GM21528 (cell line): ENCODE results near the gene NR1H4.
"Not testable (repeated sequence)": the region's sequence is repeated elsewhere in the genome, so short reads cannot be mapped to it uniquely, and the experiment has no call there.

ENCODE experiments used
- ATAC-seq: cut with Tn5 transposase; IDR thresholded peaks from one replicate; pipeline ENCODE4 v1.9.1; 2021; ENCODE audit warnings: mild to moderate bottlenecking, moderate library complexity; ENCODE audit not compliant: unreplicated experiment, low FRiP score

Gene NR1H4

DNA sequence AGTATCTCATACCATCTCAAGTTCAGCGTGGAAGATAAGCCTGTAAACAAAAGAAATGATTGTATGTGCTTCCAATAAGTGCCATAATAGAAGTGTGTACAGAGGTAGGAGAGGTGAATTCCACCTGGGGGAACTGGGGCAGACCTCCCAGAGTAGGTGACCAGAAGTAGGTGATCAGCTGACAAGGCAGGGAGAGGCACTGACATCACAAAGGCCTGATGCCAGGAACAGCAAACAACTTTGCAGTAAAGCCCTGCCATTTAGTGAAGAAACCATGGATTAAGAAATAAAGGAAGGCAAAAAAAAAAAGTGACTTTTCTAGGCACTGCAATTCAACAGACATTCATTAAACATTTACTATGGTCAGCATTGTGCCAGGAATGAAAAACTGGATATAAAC, 31.1 kb downstream of the NR1H4 start:
- no peak for ATAC-seq

- no peak for ATAC-seq
Observed at GRCh38 chr12:100508751-100509150, 35.1 kb downstream of the NR1H4 start.

DNA sequence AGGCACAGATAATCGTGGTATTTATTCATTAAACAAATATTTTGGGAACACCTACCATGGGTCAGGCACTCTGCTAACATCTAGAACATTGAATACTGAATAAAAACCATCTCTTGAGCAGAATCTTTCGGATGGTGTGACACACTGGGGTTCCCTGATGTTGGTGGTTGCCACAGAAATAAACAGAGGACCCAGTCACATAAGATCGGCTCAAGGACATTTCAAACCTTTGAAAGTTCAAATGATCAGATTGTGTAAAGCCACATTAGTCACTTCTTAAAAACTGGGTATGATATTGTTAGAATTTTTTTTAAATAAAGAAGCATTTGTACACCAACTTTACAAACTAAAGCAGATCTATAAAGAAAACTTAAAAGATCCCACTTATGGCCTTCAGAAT, 39.0 kb downstream of the NR1H4 start:
- ATAC-seq = no peak

- no peak for ATAC-seq
Observed at GRCh38 chr12:100515968-100516367, 42.3 kb downstream of the NR1H4 start.

- no peak for ATAC-seq
Observed at GRCh38 chr12:100518376-100518775, 44.7 kb downstream of the NR1H4 start.

DNA sequence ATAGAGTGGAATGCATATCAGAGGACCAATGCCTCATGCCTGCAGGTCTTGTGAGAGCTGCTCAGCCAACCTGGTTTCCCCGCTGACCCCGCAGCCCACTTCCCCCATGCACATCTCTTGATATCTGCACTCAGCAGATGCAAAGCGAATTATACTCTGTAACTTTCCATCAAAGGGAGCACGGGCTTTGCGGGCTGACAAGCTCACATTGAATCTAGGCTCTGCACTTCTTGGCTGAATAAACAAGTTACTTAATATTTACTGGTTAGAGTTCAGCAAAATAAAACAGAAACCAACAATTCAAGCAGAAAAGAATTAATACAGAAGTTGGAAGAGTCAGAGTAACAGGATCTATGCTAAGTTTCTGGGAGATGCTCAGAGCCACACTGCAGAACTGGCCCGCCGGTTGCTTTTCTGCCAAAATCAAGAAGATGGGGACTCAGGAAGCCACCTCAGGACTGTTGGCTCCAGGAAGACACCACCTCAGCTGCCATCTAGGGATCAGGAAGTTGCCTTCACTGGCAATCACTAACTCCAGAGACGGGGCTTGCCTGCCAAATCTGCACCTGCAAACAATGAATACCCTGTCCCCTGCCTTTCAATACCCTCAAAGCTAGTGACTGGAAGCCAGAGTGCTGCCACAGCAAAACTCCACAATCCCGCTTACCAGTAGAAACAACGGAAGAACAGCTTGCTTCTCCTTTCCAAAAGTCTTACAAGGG, 46.5 kb downstream of the NR1H4 start:
- no peak for ATAC-seq

DNA sequence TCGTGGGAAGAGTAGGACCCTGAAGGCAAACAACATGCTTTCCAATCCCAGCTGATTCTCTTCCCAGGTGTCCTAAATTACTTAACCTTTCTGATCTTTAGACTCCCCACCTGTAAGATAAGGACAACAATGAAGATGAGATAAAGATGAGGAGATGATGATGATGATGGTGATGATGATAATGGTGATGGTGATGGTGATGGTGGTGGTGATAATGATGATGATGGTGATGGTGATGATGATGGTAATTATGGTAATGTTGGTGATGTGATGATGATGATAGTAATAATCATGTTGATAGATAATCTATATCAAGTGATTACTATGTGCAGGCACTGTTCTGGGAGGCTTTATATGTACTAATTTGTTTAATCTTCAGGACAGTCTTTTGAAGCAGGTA, 48.3 kb downstream of the NR1H4 start:
- no peak for ATAC-seq

DNA sequence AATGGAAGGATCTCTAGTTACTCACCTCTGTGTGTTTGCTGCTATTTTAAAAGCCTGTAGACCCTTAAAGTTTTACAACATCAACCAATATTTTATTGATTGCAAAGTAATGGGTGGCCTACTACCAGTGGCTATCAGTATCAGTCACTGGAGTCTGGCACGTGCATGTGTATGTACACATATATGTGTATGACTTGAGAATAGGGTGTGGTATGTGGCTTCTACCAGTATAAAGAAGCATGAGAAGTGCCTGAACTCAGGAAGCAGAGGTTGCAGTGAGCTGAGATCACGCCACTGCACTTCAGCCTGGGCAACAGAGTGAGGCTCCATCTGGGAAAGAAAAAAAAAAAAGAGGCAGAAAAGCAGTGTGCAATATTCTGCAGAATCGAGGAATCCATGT, 54.4 kb downstream of the NR1H4 start:
- ATAC-seq = no peak

GRCh38 chr12:100528471-100529127, 54.9 kb downstream of the NR1H4 start:
- no peak for ATAC-seq

DNA sequence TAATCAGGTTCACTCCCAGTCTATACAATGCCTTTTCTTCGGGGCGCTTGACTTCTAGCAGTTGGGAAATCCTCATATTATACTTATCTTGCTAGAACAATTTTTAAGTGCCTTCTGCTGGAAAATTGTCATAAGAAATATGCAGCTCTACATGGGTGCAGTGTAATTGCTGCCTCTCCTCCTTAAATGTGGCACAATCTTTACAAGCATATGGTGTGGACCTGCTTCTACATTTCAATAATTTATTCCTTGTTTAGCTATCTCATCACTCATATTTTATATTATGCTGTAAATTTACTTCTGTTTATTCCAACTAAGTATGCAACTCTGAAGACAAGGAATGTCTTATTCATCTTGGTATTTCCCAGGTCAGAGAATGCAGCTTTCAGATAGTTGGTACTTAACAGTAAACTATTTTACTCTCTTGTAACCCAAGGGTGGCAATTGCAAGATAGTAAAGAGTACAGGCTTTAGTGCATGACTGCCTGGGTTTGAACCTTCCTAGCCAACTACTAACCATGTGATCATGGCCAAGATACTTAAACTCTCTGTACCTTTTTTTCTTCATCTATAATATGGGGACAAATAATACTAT, 56.2 kb downstream of the NR1H4 start:
- no peak for ATAC-seq

GRCh38 chr12:100533376-100533775, 59.7 kb downstream of the NR1H4 start:
- ATAC-seq = no peak

DNA sequence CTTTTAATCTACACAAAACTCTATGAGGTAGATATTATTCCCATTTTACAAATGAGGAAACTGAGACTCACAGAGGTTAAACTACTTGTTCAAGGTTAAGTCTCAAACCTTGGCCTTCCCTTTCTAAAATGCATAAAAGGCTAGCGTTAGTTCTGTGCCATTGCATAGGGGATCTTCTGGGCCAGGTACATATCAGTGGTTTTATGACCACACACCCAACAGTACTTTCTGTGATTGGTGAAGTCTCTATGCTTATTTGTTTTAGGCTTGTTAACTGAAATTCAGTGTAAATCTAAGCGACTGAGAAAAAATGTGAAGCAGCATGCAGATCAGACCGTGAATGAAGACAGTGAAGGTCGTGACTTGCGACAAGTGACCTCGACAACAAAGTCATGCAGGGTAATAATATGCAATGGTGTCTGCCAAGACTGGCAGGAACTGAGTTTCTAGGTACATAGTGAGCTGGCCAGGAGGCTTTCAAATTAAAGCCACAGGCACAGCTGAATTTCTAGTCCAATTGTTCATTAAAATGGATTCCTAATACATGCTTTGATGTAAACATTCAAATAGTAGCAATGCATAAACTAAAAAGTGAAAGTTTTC, 61.1 kb downstream of the NR1H4 start:
- ATAC-seq = no peak

- ATAC-seq = no peak
Observed at GRCh38 chr12:100539202-100539601, 65.5 kb downstream of the NR1H4 start.

DNA sequence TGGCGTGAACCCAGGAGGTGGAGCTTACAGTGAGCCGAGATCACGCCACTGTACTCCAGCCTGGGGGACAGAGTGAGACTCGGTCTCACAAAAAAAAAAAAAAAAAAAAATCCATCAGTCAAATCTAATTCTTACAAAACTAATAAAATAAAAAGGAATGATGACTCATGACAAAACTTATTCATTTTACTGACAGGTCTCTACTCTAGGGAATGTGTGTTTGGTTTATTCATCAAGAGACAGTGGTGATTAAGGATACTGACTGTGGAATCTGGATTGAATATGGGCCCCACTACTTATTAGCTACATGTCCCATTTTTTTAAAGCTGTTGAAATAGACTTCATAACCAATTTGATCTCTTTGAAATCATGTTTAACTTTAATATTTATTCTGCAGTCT, 70.5 kb downstream of the NR1H4 start:
- ATAC-seq = no peak

- no peak for ATAC-seq
Observed at GRCh38 chr12:100545092-100545491, 71.4 kb downstream of the NR1H4 start.

GRCh38 chr12:100553936-100554335, 80.3 kb downstream of the NR1H4 start:
- ATAC-seq = no peak

GRCh38 chr12:100554608-100555077, 81.0 kb downstream of the NR1H4 start:
- no peak for ATAC-seq

- ATAC-seq = no peak
Observed at GRCh38 chr12:100555722-100556121, 82.1 kb downstream of the NR1H4 start.

DNA sequence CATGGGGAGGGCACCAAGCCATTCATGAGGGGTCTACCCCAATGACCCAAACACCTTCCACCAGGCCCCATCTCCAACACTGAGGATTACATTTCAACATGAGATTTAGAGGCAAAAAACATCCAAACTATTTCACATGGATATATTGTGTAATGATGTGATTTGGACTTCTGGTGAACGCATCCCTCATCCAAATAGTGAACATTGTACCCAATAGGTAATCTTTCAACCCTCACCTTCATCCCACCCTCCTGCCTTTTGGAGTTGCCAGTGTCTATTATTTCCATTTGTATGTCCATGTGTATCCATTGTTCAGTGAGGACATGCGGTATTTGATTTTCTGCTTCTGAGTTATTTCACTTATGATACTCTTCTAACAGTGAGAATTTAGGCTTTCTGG, 83.7 kb downstream of the NR1H4 start:
- no peak for ATAC-seq

DNA sequence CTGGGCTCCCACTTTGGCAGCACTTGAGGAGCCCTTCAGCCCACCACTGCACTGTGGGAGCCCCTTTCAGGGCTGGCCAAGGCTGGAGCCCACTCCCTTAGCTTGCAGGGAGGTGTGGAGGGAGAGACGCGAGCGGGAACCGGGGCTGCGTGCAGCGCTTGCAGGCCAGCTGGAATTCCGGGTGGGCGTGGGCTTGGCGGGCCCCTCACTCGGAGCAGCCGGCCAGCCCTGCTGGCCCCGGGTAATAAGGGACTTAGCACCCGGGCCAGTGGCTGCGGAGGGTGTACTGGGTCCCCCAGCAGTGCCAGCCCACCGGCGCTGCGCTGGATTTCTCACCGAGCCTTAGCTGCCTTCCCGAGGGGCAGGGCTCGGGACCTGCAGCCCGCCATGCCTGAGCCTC, 85.6 kb downstream of the NR1H4 start:
- ATAC-seq = not testable (repeated sequence)

GRCh38 chr12:100564090-100564489, 90.4 kb downstream of the NR1H4 start:
- no peak for ATAC-seq
